Measurements from ENCODE around the gene LDHA.

DNA sequence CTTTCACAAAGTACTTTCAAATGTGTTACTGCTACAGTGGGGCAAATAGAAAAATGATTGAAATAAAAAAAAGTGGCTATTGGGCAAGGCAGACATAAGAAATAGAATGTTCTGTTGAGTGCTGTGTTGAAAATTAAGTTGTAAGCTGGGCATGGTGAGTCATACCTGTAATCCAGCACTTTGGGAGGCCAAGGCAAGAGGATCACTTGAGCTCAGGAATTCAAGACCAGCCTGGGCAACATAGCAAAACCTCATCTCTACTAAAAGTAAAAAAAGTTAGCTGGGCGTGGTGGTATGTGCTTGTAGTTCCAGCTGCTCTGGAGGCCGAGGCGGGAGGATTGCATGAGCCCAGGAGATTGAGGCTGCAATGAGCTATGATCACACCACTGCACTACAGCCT, 26.9 kb upstream of the LDHA start:
- TF ChIP-seq CTCF (IDR thresholded peaks at IDR 0.05) = no peak
- no peak for TF ChIP-seq POLR2A (IDR thresholded peaks at IDR 0.05)
